MM.1S (cell line): ENCODE data around the gene SH3BP1.

Source experiments
- DNase-seq: peaks from one replicate; pipeline ENCODE4 v3.0.0-alpha.2; 2015
- H2AFZ ChIP-seq: fragments of 300-600 bp; sonication (generic); 2 replicates; pipeline ENCODE4 v1.6.0; 2016; ENCODE audit warnings: antibody characterized with exemption, low read length
- H3F3A ChIP-seq: fragments of 300-600 bp; sonication (generic); 2 replicates; pipeline ENCODE4 v1.6.1; 2016; ENCODE audit warnings: mild to moderate bottlenecking, antibody characterized with exemption, low read length, moderate library complexity, mixed read lengths; ENCODE audit not compliant: insufficient read depth
- H3K27ac ChIP-seq: fragments of 300-600 bp; sonication (generic); 2 replicates; pipeline ENCODE4 v1.5.1; 2016; ENCODE audit warnings: mild to moderate bottlenecking, low read length
- H3K27me3 ChIP-seq: fragments of 300-600 bp; sonication (generic); replicated peaks from 2 replicates; pipeline ENCODE4 v1.6.0; 2016; ENCODE audit warnings: low read length; ENCODE audit not compliant: insufficient read depth
- H3K36me3 ChIP-seq: fragments of 300-600 bp; sonication (generic); replicated peaks from 2 replicates; pipeline ENCODE4 v1.6.1; 2016; ENCODE audit warnings: mild to moderate bottlenecking, low read length, mixed read lengths; ENCODE audit not compliant: insufficient read depth
- H3K4me1 ChIP-seq: fragments of 300-600 bp; sonication (generic); 2 replicates; pipeline ENCODE4 v1.6.1; 2016; ENCODE audit warnings: low read length, mixed read lengths
- H3K4me2 ChIP-seq: fragments of 300-600 bp; sonication (generic); 2 replicates; pipeline ENCODE4 v1.6.0; 2016; ENCODE audit warnings: low read depth, low read length
- H3K4me3 ChIP-seq: fragments of 300-600 bp; sonication (generic); 2 replicates; pipeline ENCODE4 v1.5.1; 2016; ENCODE audit warnings: low read length, mixed read lengths
- H3K79me2 ChIP-seq: fragments of 300-600 bp; sonication (generic); 2 replicates; pipeline ENCODE4 v1.6.1; 2016; ENCODE audit warnings: mixed run types, low read length, mixed read lengths
- H3K9ac ChIP-seq: fragments of 300-600 bp; sonication (generic); 2 replicates; pipeline ENCODE4 v1.6.1; 2016; ENCODE audit warnings: low read length, mixed read lengths
- H3K9me2 ChIP-seq: fragments of 300-600 bp; sonication (generic); replicated peaks from 2 replicates; pipeline ENCODE4 v1.6.1; 2016; ENCODE audit warnings: mild to moderate bottlenecking, low read length, mixed read lengths; ENCODE audit not compliant: insufficient read depth
- H3K9me3 ChIP-seq: fragments of 300-600 bp; sonication (generic); replicated peaks from 2 replicates; pipeline ENCODE4 v1.6.1; 2016; ENCODE audit warnings: mild to moderate bottlenecking, low read length, mixed read lengths; ENCODE audit not compliant: insufficient read depth
- H4K20me1 ChIP-seq: fragments of 300-600 bp; sonication (generic); 2 replicates; pipeline ENCODE4 v1.6.1; 2016; ENCODE audit warnings: mild to moderate bottlenecking, low read length, moderate library complexity, mixed read lengths; ENCODE audit not compliant: insufficient read depth
- EZH2 ChIP-seq: fragments of 300-600 bp; sonication (generic); optimal IDR thresholded peaks from 2 replicates; pipeline ENCODE3; 2017; ENCODE audit warnings: low read depth, mild to moderate bottlenecking, antibody characterized with exemption, low read length, mixed read lengths
- EZH2phosphoT487 ChIP-seq: fragments of 300-600 bp; sonication (generic); IDR thresholded peaks from 2 replicates; pipeline ENCODE4 v1.6.1; 2018; ENCODE audit warnings: antibody characterized with exemption, low read length
- TF ChIP-seq, protein P1 (sequence below): fragments of 300-600 bp; sonication (generic); IDR thresholded peaks from 2 replicates; pipeline ENCODE4 v1.5.1; 2016; ENCODE audit warnings: antibody characterized with exemption, low read length, mixed read lengths

The SH3BP1 gene

DNA sequence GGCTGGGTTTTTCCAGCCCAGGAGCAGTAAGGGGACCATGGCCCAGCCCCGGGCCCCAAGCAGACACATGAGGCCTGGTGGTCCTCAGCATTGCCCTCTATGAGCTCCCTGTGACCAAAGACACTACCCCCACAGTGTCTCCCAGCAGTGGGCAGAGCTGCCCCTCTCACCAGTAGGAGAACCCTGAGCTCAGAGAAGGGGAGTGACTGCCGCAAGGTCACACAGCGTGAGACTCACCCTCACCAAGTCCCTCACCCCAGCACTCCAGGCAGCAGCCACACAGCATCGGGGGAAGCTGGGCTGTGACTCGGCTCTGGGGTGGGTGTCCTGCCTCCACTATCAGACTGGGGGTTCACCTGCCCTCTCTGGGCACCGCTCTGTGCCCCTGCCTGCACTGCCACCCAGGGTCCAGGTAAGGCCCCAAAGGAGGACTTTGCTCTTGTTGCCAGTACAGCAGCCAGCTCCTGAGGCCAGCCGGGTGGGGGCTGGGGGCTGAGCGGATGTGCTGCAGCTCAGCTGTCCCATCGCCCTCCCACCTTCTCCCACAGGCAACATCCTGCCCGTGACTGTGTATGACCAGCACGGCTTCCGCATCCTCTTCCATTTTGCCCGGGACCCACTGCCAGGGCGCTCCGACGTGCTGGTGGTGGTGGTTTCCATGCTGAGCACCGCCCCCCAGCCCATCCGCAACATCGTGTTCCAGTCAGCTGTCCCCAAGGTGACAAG lies 7.9 kb upstream of the SH3BP1 start:
- Histone ChIP-seq H3K4me2 (no peak overlapping the region), H3K36me3 (no peaks in the 10 kb centered on the region), H2AFZ (no peak overlapping the region)

DNA sequence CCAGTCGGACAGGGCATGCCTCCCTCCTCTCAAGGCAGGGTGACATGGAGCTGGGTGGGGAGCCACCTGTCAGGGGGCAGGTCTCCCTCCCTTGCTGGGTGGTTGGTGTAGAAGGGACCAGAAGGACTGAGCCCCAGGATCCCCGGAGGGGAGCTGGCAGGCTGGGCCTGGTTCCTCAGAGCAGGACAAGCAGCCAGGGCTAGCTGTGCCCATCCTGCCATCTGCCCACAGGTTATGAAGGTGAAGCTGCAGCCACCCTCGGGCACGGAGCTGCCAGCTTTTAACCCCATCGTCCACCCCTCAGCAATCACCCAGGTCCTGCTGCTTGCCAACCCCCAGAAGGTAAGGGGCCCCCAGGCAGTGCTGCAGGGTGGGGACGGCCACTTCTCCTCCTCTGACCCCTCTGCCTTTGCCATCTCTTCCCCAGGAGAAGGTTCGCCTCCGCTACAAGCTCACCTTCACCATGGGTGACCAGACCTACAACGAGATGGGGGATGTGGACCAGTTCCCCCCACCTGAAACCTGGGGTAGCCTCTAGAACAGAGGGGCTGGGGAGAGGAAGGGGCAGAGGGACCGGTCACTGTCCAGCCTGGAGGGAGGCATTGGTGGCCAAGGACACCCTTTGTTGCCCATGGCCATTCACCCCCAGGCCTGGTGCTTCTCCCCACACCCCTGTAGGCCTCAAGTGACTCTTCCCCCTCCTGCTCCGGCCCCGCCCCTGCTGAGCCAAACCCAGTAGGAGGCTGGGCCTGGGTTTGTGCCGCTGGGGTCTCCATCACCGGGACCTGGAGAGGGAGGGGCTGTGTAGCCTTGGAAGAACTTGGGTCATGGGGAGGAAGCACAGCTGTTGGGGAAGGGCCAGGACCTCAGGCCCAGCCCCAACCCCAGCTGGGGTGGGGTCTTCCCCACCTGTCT lies 7.0 kb upstream of the SH3BP1 start:
- Histone ChIP-seq H3F3A (peaks cover 19% of the 10 kb centered on the region), H3K9ac (no peak overlapping the region), H3K36me3 (no peaks in the 10 kb centered on the region), H3K27me3 (no peaks in the 10 kb centered on the region), H4K20me1 (no peaks in the 10 kb centered on the region), H2AFZ (no peak overlapping the region), H3K4me1 (peaks cover 20% of the 10 kb centered on the region), H3K9me2 (no peaks in the 10 kb centered on the region), H3K4me2 (no peak overlapping the region), H3K79me2 (no peaks in the 10 kb centered on the region), H3K27ac (no peak overlapping the region), H3K9me3 (no peaks in the 10 kb centered on the region), H3K4me3 (no peak overlapping the region)
- TF ChIP-seq, protein P1, sequence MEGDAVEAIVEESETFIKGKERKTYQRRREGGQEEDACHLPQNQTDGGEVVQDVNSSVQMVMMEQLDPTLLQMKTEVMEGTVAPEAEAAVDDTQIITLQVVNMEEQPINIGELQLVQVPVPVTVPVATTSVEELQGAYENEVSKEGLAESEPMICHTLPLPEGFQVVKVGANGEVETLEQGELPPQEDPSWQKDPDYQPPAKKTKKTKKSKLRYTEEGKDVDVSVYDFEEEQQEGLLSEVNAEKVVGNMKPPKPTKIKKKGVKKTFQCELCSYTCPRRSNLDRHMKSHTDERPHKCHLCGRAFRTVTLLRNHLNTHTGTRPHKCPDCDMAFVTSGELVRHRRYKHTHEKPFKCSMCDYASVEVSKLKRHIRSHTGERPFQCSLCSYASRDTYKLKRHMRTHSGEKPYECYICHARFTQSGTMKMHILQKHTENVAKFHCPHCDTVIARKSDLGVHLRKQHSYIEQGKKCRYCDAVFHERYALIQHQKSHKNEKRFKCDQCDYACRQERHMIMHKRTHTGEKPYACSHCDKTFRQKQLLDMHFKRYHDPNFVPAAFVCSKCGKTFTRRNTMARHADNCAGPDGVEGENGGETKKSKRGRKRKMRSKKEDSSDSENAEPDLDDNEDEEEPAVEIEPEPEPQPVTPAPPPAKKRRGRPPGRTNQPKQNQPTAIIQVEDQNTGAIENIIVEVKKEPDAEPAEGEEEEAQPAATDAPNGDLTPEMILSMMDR: no peak
- no peak for TF ChIP-seq EZH2
- TF ChIP-seq EZH2phosphoT487: no peak
- no peak for DNase-seq

More for the DNA sequence above, 7.9 kb upstream of the SH3BP1 start:
- Histone ChIP-seq H3K27ac (no peak overlapping the region), H3K79me2 (no peaks in the 10 kb centered on the region), H3K9me2 (no peaks in the 10 kb centered on the region), H3K9me3 (no peaks in the 10 kb centered on the region), H3F3A (peaks cover 16% of the 10 kb centered on the region), H3K9ac (no peak overlapping the region), H3K4me1 (peaks cover 20% of the 10 kb centered on the region), H3K27me3 (no peaks in the 10 kb centered on the region), H3K4me3 (no peak overlapping the region), H4K20me1 (no peaks in the 10 kb centered on the region)
- DNase-seq: no peak
- no peak for TF ChIP-seq EZH2
- TF ChIP-seq, protein P1: no peak
- TF ChIP-seq EZH2phosphoT487: no peak

GRCh38 chr22:37633089-37633624 lies 6.3 kb upstream of the SH3BP1 start:
- H3K9ac ChIP-seq: no peak overlapping the region
- H3K79me2 ChIP-seq: no peaks in the 10 kb centered on the region
- no peak for DNase-seq
- H2AFZ ChIP-seq: no peak overlapping the region
- TF ChIP-seq EZH2phosphoT487 (no peak), EZH2 (no peak)
- TF ChIP-seq, protein P1: no peak
- no peak overlapping the region for H3K4me2 ChIP-seq
- no peaks in the 10 kb centered on the region for H4K20me1 ChIP-seq
- H3K27me3 ChIP-seq: no peaks in the 10 kb centered on the region
- no peak overlapping the region for H3K4me3 ChIP-seq
- no peaks in the 10 kb centered on the region for H3K9me3 ChIP-seq
- peaks cover 19% of the 10 kb centered on the region for H3F3A ChIP-seq
- peaks cover 20% of the 10 kb centered on the region for H3K4me1 ChIP-seq
- H3K9me2 ChIP-seq: no peaks in the 10 kb centered on the region
- H3K36me3 ChIP-seq: no peaks in the 10 kb centered on the region
- no peak overlapping the region for H3K27ac ChIP-seq
